Measurements from ENCODE around the gene CASP5. TPM values are rescaled to one million over a fixed set of nuclear protein-coding genes. Genes with fewer than 3 reads are reported as not detected.
A peak's percentile ranks its signal among the peaks of the same experiment; 100 is the strongest.

Gene CASP5
- total RNA-seq, 4 donors from 2014 or later = not detected

DNA sequence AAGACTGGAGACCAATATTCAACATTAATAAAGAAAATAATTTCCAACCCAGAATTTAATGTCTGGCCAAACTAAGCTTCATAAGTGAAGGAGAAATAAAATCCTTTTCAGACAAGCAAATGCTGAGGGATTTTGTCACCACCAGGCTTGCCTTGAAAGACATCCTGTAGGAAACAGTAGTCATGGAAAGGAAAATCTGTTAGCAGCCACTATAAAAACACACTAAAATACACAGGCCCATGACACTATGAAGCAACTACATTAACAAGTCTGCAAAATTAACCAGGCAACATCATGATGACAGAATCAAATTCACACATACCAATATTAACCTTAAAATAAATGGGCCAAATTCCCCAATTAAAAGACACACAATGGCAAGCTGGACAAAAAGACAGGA lies 52.2 kb downstream of the CASP5 start:
- Histone ChIP-seq H3K4me1 (peaks cover 8 to 12% of the 10 kb centered on the region in 2 donors), H3K27me3 (no peaks in the 10 kb centered on the region), H3K9me3 (no peaks in the 10 kb centered on the region), H3K36me3 (no peaks in the 10 kb centered on the region), H3K4me3 (no peak overlapping the region), H3K27ac (no peak overlapping the region)
- ATAC-seq (no peak), DNase-seq (no peak)
- intact Hi-C loops (cut with DNase I; ENCODE audit: low total_unique reads) = no loop called here
- in situ Hi-C loops (cut with MboI; ENCODE audit: low sequenced_read_pairs in 4 of 4) = no loop called here
- no peak for TF ChIP-seq CTCF (IDR thresholded peaks at IDR 0.05 in 4 of 5, conservative IDR thresholded peaks at IDR 0.05 in 1 of 5)
- TF ChIP-seq POLR2A (IDR thresholded peaks at IDR 0.05) = no peak

GRCh38 chr11:104968856-104969776 lies 53.9 kb downstream of the CASP5 start:
- Histone ChIP-seq H3K27ac (peak overlapping the region; percentile 62 to 80 (median 70)), H3K4me3 (peak overlapping the region; percentile 51 to 61 (median 58)), H3K9me3 (no peaks in the 10 kb centered on the region), H3K4me1 (peaks cover 12% of the 10 kb centered on the region in 2 donors), H3K36me3 (no peaks in the 10 kb centered on the region), H3K27me3 (no peaks in the 10 kb centered on the region)
- intact Hi-C loops (cut with DNase I; ENCODE audit: low total_unique reads) = loop anchor here (5.0 kb wide), 1 partner anchor 52 kb away; no protein-coding TSS in a partner anchor
- TF ChIP-seq POLR2A (IDR thresholded peaks at IDR 0.05) (no peak), CTCF (IDR thresholded peaks at IDR 0.05 in 4 of 5, conservative IDR thresholded peaks at IDR 0.05 in 1 of 5) (no peak)
- DNase-seq = peak in 1 of 2 donors; percentile 14
- ATAC-seq = peak; percentile 56 to 61
- in situ Hi-C loops (cut with MboI; ENCODE audit: low sequenced_read_pairs in 4 of 4) = no loop called here

- no peaks in the 10 kb centered on the region for H3K9me3 ChIP-seq
- intact Hi-C loops (cut with DNase I; ENCODE audit: low total_unique reads) = loop anchor here (5.0 kb wide), 1 partner anchor 51 kb away; no protein-coding TSS in a partner anchor
- H3K27ac ChIP-seq = peak within 1 kb of the TSS; percentile 62 to 80 (median 70)
- ATAC-seq = peak; percentile 80 to 88
- in situ Hi-C loops (cut with MboI; ENCODE audit: low sequenced_read_pairs in 4 of 4) = no loop called here
- peak within 1 kb of the TSS; percentile 51 to 61 (median 58) for H3K4me3 ChIP-seq
- peaks cover 12% of the 10 kb centered on the region in 2 donors for H3K4me1 ChIP-seq
- H3K27me3 ChIP-seq = no peaks in the 10 kb centered on the region
- H3K36me3 ChIP-seq = no peaks in the 10 kb centered on the region
- no peak for TF ChIP-seq CTCF (IDR thresholded peaks at IDR 0.05 in 4 of 5, conservative IDR thresholded peaks at IDR 0.05 in 1 of 5)
- peak; percentile 50 to 61 for TF ChIP-seq POLR2A (IDR thresholded peaks at IDR 0.05)
- no peak for DNase-seq
Observed at GRCh38 chr11:104968355-104968855, 54.6 kb downstream of the CASP5 start, which contains the start of gene CASP4. Gene CASP4, minus strand, starts transcription at chr11:104968574. Its CDS starts 49 bp downstream, at chr11:104968525.

DNA sequence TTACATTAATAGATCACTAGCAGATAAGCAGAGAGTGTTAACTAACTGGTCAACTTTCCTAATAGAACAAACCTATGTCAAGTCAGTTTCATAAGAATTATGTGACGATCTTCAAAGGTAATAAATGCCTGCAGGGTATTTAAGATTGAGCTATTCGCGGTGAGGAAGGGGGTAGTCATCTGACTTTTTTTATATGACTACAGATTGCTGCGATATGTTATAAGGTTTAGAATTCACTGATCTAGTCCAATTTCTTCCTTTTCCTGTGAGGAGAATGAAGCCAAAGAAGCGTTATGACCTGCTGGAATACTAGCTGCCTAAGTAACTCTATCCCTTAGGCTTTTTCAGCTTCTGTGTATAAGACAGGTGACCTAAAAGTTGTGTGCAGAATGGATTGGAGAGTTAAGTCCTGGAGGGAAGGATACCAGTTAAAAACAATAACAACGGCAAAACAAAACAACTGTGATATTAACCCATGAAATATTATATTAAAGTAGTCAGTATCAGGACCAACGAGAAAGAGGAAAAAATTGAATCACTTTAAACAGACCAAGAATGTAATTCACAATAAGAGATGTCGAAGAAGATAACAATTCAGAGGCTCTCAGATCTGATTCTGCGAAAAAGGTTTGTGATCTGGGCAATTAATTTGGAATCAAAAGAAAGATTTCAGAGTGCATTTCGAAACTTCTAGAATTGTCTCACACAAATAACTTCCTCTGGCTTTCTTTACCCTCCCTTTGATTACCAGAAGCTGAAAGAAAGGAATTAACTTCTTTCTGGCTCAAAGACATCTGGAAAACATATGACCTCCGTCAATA lies 55.2 kb downstream of the CASP5 start:
- Histone ChIP-seq H3K27ac (peak overlapping the region; percentile 62 to 80 (median 70)), H3K27me3 (no peaks in the 10 kb centered on the region), H3K36me3 (no peaks in the 10 kb centered on the region), H3K9me3 (no peaks in the 10 kb centered on the region), H3K4me3 (peak overlapping the region; percentile 51 to 61 (median 58)), H3K4me1 (peaks cover 12% of the 10 kb centered on the region in 2 donors)
- ATAC-seq (peak; percentile 22 to 40), DNase-seq (no peak)
- in situ Hi-C loops (cut with MboI; ENCODE audit: low sequenced_read_pairs in 4 of 4) = no loop called here
- intact Hi-C loops (cut with DNase I; ENCODE audit: low total_unique reads) = loop anchor here (5.0 kb wide), 1 partner anchor 50 kb away; no protein-coding TSS in a partner anchor
- no peak for TF ChIP-seq POLR2A (IDR thresholded peaks at IDR 0.05)
- TF ChIP-seq CTCF (IDR thresholded peaks at IDR 0.05 in 4 of 5, conservative IDR thresholded peaks at IDR 0.05 in 1 of 5) = no peak
